ENCODE data around the gene NCEH1.

DNA sequence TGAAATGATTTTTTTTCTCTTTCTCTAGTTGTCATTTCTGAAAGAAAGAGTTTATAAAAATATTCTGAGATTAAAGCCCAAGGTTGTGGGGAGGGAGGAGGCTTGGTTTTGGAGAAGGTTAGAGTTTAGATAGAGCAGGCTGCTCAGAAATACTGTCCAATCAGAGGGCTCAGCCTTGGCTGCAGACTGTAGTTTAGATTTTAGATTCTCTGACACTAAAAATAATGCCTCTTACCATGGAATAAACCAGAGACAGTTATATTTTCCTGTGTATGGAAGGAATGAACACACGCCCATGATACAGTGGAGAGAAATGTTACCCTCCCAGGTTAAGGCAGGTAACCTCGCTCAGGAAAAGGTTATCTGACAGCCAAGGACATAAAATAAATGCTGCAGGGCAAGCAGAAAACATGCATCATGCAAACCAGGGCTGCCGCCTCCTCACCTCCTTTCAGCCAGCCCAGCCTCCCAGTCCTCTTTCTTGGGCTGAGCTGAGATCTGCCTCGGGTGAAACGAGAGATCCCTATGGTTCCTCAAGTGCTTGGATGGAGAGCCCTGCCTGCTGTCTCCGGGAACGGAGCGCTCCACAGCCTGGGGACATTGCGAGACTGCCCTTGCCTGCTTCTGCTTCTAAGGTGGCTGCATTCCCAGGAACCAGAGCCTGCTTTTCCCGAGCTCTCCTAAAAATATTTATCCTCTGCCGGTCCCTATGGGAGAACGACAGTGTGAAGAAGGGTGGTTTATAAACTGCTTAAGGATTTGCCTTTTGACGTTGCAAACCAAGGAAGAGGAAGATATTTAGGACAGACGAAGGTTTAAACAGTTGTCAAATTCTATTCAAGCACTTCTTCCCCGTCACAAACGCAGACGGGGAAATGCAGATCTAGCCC lies 848 bp downstream of the NCEH1 start:
- no peak for TF ChIP-seq POLR2A (IDR thresholded peaks at IDR 0.05)
- TF ChIP-seq, protein P1, sequence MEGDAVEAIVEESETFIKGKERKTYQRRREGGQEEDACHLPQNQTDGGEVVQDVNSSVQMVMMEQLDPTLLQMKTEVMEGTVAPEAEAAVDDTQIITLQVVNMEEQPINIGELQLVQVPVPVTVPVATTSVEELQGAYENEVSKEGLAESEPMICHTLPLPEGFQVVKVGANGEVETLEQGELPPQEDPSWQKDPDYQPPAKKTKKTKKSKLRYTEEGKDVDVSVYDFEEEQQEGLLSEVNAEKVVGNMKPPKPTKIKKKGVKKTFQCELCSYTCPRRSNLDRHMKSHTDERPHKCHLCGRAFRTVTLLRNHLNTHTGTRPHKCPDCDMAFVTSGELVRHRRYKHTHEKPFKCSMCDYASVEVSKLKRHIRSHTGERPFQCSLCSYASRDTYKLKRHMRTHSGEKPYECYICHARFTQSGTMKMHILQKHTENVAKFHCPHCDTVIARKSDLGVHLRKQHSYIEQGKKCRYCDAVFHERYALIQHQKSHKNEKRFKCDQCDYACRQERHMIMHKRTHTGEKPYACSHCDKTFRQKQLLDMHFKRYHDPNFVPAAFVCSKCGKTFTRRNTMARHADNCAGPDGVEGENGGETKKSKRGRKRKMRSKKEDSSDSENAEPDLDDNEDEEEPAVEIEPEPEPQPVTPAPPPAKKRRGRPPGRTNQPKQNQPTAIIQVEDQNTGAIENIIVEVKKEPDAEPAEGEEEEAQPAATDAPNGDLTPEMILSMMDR (IDR thresholded peaks at IDR 0.05), result no peak
